Measurements from ENCODE around the gene RNF43.

RNF43 gene

DNA sequence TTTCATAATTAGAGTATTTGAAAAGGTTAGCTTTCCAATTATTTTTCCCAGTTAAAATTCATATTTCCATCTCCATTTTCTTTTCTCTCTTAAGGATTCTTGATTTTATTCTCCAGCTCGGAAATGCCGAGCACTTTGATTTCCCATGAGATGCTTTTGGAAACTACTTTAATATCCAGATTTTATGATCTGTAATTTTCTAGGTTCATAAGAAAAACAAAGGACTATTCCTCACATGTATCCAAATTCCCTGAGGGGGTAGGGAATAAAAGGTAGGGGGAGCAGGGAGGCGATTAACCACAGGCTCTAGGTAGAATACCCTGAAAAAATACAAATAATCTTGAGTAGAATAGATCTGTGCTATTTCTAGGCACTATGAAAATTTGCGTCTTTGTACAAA is 938 bp downstream of the RNF43 start:
- no peak for DNase-seq (ENCODE audit: low spot score)
- TF ChIP-seq, protein P1, sequence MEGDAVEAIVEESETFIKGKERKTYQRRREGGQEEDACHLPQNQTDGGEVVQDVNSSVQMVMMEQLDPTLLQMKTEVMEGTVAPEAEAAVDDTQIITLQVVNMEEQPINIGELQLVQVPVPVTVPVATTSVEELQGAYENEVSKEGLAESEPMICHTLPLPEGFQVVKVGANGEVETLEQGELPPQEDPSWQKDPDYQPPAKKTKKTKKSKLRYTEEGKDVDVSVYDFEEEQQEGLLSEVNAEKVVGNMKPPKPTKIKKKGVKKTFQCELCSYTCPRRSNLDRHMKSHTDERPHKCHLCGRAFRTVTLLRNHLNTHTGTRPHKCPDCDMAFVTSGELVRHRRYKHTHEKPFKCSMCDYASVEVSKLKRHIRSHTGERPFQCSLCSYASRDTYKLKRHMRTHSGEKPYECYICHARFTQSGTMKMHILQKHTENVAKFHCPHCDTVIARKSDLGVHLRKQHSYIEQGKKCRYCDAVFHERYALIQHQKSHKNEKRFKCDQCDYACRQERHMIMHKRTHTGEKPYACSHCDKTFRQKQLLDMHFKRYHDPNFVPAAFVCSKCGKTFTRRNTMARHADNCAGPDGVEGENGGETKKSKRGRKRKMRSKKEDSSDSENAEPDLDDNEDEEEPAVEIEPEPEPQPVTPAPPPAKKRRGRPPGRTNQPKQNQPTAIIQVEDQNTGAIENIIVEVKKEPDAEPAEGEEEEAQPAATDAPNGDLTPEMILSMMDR (IDR thresholded peaks at IDR 0.05; ENCODE audit: extremely low read depth, insufficient read depth, missing control alignments): no peak
- in situ Hi-C loops (cut with MboI; ENCODE audit: low pct_unique_long_range_greater_than_20kb, low sequenced_read_pairs, unreplicated experiment): no loop called here

DNA sequence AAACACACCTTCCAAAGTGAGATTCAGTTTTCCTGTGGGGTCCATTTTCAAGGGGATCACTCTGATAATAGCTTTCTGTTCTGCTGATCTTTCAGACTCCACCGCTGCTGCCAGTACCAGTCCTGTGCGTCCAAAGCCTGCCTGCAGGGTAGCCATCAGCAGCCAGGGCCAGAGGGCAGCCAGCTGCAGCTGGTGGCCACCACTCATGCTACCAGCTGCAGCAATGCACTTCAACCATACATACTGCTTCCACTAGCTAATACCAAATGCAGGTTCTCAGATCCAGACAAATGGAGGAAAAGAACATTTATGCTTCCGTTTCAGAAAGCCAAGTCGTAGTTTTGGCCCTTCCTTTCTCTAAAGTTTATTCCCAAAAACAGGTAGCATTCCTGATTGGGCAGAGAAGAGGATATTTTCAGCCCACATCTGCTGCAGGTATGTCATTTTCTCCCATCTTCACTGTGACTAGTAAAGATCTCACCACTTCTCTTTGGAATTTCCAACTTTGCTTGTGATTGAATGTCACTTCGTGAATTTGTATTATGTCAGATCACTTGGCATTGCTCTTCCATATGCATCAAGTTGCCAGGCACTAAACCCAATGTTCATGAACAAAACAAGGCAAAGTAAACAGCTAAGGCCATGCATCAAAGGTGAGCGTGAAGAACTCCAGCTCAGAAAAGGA is 1.8 kb downstream of the RNF43 start:
- DNase-seq (ENCODE audit: low spot score): no peak
- in situ Hi-C loops (cut with MboI; ENCODE audit: low pct_unique_long_range_greater_than_20kb, low sequenced_read_pairs, unreplicated experiment): no loop called here
- TF ChIP-seq, protein P1 (IDR thresholded peaks at IDR 0.05; ENCODE audit: extremely low read depth, insufficient read depth, missing control alignments): no peak

DNA sequence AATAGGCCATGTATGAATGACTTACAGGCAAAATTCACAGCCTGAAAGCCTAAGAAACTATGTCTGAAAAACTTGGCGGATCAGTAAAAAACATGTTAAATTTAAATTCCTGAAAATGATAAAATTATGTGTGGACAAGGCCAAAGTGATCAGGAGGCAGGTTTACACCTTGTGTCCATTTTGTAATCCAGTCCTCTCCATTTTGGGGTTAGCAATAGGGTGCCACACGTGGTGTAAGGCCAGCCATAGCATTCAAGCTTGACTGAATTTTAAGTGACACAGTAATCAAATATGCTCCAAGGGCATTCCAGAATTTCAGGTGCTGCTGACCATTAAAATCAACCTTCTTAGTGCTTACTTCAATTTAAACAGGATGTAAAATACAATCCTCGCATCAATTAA is 2.7 kb downstream of the RNF43 start:
- in situ Hi-C loops (cut with MboI; ENCODE audit: low pct_unique_long_range_greater_than_20kb, low sequenced_read_pairs, unreplicated experiment): no loop called here
- TF ChIP-seq, protein P1 (IDR thresholded peaks at IDR 0.05; ENCODE audit: extremely low read depth, insufficient read depth, missing control alignments): no peak
- no peak for DNase-seq (ENCODE audit: low spot score)

DNA sequence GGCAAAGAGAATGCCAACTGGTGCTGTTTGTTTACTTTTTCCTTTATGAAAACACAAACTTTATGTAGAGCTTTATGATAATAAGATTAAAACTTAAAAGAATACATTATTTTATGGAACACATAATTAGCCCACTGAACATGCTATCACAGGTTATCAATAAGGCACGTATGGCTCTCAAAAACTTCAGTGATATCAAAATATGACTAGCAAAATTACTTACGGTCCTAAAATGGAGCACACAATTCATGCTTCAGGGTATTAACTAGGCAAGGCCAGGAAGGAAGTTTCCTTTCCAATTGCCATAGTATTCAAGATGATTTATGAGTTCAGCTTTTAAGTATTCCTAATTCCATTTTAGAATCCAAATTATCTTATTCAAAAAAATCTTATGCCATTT is 3.6 kb downstream of the RNF43 start:
- in situ Hi-C loops (cut with MboI; ENCODE audit: low pct_unique_long_range_greater_than_20kb, low sequenced_read_pairs, unreplicated experiment): no loop called here
- TF ChIP-seq, protein P1 (IDR thresholded peaks at IDR 0.05; ENCODE audit: extremely low read depth, insufficient read depth, missing control alignments): no peak
- DNase-seq (ENCODE audit: low spot score): no peak

DNA sequence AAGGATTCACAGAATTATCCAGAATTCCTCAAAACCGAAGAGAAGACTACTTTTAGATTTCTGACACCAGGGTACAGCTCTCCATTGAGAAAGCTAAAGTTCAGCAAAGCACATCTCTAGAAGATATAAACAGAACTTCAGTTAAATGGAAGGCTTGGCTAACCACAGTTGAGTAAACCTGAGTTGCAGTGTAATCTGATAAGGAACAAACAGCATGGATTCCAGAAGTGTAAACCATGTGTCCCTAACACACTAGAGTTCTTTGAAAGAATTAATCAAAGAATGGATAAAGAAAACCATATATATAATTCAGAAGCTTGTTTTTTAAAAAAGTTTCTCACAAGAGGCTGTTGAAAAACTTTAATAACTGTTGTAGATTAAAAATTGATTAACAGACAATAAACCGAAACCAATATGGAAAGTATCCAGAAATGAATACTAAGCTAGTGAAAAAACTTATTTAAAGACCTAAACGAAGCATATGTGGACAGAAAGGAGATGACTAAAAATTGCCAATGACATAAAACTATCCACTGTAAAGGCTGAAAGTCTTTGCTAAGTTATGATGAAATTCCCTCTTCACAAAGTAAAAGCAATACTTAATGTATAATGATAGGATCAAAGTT is 4.3 kb downstream of the RNF43 start:
- in situ Hi-C loops (cut with MboI; ENCODE audit: low pct_unique_long_range_greater_than_20kb, low sequenced_read_pairs, unreplicated experiment): no loop called here
- TF ChIP-seq, protein P1 (IDR thresholded peaks at IDR 0.05; ENCODE audit: extremely low read depth, insufficient read depth, missing control alignments): no peak
- no peak for DNase-seq (ENCODE audit: low spot score)

DNA sequence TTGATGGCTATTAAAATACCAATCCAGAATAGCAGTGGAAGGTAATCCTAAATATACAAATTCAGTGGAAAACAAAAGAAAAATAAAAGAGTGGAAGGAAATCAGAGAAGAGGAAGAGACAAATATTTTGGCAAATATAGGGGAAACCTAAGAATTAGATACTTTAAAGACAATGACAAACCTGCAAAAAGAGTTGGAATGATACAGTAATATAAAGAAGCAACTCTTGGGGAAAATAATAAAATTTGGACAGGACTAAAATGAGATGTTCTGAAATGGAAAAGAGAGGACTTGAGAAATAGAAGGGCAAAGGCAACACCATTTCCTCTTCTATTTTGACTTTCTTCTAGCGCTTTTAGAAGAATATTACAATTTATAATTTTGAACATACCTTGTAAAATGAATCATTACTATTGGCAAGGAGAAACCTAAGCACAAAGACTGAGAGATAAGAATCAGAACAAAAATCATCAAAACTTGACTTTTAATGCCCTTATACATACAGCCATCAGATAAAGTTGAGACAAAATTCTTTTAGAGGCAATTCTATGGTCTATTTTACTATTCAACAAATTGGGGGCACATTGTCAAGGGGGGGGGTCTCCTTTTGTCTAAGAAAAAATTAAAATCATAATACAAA is 5.2 kb downstream of the RNF43 start:
- TF ChIP-seq, protein P1 (IDR thresholded peaks at IDR 0.05; ENCODE audit: extremely low read depth, insufficient read depth, missing control alignments): no peak
- no peak for DNase-seq (ENCODE audit: low spot score)
- in situ Hi-C loops (cut with MboI; ENCODE audit: low pct_unique_long_range_greater_than_20kb, low sequenced_read_pairs, unreplicated experiment): no loop called here

Data from GM13977 (cell line).